Skin of body (tissue), 2 donors: ENCODE data around the gene THG1L. TPM values are rescaled to one million over a fixed set of nuclear protein-coding genes. Genes with fewer than 3 reads are reported as not detected.
"Not testable (repeated sequence)": the region's sequence is repeated elsewhere in the genome, so short reads cannot be mapped to it uniquely, and the experiment has no call there.

ENCODE experiments used
- DNase-seq: peaks from one replicate; lab custom pipeline; 2025; lab: John Stamatoyannopoulos, UW
- total RNA-seq: library from RNA; depleted of rRNA; stranded (reverse); fragments of >200 nt; gene quantifications from one replicate; pipeline ENCODE4 v1.2.3, GENCODE V29; 2014

THG1L gene
- total RNA-seq, 1 donor from 2014 or later, result 17.6 TPM

DNA sequence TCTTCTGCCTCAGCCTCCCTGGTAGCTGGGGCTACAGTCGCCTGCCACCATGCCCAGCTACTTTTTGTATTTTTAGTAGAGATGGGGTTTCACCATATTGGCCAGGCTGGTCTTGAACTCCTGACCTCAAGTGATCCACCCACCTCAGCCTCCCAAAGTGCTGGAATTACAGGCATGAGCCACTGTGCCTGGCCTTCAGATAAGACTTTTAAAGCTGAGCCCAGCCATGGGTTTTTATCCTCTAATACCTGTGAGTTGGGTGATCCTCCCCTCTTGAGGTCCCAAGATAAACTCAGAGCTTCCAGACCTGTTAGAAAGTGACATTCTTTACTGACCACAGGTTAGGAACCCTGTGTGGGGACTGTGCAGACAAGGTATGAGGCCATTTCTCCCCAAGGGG is 3.4 kb upstream of the THG1L start:
- DNase-seq, result not testable (repeated sequence)

DNA sequence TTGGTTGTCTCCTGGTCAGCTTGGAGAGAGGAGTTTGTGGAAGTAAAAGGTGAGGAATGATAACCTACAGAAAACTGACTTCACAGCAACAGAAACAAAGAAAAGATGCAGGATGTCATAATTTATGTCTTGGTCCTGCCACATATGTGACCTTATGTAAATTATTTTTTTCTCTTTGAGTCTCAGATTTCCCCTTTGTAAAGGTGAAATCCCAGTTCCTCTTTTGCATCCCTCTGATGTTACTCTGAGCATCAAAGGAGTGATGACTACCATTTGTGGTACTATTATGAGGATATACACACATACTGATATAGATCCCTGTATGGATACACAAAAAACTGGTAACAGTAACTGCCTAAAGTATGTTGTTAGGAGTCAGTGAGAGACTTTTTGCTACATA is 1.4 kb upstream of the THG1L start:
- DNase-seq, result no peak

DNA sequence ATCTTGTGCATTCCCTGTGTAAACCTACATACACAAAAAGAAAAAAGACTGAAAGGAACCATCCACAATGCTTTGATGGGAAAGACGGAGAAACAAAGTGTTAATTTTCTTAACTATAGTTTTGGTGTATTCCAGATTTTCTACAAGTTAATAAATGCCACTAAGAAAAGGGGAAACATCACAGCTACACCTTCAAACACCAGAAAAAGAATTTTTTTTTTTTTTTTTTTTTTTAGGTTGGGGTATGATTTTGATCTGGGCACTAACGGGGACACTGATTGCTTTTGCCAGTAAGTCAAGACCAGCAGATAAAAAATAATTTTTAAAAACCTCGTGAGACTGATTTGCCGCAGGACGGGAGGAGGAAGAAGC is 334 bp upstream of the THG1L start:
- no peak for DNase-seq

DNA sequence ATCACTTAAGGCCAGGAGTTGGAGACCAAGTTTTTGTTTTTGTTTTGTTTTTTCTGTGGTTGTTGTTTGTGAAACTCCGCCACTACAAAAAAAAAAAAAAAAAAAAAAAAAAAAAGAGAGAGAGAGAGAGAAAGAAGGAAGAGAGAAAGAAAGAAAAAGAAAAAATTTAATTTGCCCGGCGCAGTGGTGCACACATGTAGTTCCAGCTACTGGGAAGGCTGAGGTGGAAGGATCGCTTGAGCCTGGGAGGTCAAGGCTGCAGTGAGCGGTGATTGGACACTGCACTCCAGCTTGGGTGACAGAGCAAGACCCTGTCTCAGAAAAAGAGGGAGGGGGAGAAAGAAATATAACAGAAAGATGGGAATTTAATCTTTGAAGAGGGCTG is 902 bp downstream of the THG1L start:
- no peak for DNase-seq

DNA sequence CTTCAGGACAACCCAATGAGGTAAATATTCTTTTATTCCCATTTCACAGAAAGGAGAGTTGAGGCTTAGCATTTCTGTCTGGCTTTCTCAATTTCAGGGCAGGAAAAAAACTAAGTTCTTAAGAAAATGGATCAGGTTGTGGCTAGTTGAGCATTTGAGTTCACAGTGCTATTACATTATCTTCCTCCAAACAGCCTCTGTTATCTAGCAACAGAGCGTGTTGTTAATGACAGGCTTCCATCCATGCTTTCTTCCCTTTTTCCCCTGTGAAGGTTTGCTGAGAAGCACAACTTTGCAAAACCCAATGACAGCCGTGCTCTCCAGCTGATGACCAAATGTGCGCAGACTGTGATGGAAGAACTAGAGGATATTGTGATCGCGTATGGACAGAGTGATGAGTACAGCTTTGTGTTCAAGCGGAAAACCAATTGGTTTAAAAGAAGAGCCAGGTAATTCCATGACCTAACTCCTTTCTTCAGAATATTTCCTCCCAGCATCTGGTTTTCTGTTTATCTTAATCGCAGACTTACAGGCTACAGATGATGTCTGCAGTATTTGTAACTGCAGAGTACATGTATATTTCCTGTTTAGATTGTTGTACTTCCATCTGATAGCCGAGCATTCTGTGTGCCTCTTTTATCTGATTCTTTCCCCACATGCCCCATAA is 1.5 kb downstream of the THG1L start:
- no peak for DNase-seq

DNA sequence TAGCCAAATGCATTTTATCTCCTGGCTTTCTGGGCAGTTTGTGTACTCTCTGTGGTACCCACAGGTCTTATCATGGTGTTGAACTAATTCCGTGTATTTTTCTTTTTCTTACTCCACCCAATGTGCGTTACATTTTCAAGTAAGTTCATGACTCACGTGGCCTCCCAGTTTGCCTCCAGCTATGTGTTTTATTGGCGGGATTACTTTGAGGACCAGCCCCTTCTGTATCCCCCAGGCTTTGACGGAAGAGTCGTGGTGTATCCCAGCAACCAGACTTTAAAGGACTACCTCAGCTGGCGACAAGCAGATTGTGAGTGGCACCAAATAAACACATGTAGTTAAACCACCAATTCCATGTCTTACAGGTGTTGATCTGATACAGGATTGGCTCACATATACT is 3.2 kb downstream of the THG1L start:
- DNase-seq, result no peak

DNA sequence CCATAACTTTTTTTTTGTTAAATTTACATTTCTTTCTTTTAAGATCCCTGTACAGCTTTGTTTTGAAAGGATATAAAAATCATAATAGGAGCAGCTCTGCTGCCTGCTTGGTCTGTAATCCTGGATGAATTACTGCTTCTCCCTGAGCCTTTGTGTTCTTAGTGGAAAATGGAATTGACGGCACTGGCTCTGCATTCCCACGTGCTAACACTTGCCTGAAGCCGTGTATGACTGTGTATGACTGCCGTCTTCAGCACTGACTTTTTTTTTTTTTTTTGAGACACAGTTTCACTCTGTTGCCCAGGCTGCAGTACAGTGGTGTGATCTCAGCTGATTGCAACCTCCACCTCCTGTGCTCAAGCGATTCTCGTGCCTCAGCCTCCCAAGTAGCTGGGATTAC is 4.8 kb downstream of the THG1L start:
- no peak for DNase-seq

DNA sequence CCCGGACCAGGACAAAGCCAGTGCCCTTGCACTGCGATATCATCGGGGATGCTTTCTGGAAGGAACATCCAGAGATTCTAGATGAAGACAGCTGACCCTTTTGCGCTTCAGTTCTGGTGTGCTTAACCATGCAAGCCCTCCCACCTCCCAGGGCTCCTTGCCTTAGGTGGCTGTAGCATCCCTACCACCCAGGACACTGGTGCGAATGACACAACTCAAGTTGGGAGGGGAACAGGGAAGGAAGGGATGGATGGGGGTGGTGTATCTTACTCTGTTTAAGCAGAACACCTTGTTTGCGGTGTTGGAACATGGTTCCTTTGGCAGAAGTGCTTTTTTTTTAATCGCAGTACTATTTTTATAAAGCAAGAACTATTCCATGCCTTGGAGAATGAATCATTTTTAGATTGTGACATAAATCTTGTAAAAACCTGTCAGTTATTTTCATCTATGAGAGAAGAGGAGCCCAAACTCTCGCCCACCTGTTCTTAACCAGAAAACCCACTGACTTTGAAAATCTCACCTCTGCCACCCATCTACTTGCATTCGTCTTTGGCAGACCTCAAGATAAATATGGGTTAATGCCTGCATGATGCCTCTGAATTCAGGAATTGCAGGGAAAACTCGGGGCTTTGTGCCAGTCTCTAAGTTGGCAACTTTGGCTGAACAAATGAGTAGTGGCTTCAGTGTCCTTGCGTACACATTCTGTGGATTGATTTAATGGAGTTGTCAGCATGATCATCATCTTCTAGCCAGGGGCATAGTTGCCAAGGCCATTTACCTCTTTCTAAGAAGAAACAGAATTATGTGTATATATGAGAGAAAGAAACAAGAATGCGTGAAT is 8.4 kb downstream of the THG1L start:
- no peak for DNase-seq

DNA sequence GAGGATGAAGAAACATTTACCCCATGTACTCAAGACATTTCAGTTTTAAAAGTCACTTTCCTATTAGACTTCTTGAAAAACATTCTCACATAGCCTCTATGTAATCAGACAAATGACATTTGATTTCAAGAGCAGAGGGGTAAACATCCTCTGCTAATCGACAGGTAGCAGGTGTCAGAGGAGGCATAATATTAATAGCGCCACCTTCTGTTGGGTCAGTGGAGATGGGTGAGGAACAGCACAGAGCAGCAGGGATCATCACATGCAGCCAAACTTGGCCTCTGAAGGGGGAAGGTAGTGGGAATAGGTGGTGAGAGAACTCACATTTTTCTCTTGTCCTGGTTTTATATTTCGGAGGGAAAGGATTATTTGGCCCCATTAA is 9.0 kb downstream of the THG1L start:
- no peak for DNase-seq

DNA sequence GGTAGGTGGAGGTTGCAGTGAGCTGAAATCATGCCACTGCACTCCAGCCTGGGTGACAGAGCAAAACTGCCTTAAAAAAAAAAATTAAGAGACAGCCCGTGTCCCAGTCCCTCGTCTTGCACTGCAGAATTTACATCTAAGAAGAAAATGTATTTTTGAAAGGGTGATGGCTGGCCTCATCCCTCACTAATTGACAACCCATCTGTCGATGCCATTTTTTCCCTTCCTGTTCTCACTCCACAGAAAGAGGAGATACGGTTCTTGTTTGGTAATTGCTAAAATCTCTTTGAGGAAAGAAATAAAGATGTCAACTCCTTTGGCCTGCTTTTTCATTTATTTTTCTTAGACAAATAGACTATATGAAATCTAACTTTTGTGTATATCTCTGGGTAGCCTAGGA is 9.9 kb downstream of the THG1L start:
- DNase-seq, result no peak

DNA sequence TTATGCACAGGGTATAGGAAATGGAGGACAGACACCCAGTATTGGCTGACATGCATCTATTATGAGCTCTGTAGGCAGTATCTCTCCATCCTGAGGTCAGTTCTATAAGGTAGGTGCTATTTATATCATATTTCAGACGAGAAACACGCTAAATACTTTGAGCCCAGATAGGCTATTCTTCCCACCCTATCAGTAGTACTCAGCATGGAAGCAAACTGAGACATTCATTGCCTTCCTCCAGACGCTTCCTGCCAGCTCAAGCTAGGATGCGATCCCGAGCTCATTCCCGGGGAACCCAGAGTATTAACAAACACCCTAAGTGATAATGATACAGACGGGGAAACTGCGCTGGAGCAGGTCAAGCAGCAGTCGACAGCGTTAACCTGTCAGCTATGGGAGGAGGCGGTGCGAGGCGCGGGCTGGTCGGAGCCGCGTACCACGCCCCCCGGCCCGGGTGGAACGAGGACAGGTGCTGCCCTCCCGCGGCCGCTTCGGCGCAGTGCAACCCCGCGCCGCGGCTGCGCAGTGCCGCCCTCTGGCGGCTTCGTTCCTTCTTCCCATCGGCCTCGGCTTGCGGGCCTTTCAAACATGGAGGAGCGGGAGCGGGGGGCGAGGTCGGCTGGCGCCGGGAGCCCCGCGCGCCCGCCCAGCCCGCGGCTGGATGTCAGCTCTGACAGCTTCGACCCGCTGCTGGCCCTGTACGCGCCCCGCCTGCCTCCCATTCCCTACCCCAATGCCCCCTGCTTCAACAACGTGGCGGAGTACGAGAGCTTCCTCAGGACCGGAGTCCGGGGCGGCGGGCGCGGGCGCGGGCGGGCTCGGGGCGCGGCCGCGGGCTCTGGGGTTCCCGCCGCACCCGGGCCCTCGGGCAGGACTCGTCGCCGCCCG is 12.2 kb downstream of the THG1L start, which contains the start of gene LSM11:
TSS of gene LSM11 (plus strand) at position 550 of the 888 bp plus-strand sequence. CDS start at position 589, 39 bp downstream.
- peak; percentile 79 for DNase-seq

DNA sequence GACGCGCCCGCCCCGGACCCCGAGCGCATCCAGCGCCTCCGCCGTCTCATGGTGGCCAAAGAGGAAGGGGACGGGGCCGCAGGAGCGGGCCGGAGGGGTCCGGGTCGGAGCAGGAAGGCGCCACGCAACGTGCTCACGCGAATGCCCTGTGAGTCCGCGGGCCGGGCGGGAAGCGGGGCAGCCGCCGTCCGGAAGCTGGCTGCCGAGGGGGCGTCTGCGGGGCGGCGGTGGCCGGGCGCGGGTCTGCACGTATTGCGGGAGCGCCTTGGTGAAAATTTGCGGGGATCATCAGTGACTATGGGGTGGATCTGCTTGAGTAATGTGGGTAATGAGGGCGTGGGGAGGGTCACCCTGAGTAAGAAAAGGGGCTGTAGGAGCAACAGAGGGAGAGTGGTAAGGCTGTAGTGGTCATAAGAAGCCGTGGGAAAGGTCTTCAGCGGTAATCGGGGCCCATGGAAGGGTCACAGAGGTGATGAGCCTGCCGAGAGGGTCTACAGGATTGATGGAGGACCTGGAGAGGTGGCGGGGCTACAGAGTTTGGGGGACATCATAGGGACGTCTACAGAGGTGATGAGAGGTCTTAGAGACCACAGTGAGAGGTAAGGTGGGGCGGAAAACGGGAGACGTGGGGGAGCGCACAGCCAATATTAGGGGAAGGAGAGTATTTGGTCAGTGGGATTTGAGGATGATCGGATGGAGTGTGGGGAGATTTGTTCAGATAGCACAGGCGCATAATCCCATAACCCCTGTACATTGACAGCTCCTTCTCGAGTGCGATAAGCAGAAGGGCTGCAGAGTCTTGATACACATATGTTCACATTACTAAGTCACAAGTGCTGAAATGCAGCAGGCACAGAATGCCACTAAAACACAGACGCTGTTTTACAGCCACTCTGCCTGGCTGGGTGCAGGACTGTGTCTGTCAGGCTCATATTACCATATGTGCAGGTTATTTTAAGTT is 13.1 kb downstream of the THG1L start:
- DNase-seq, result no peak

DNA sequence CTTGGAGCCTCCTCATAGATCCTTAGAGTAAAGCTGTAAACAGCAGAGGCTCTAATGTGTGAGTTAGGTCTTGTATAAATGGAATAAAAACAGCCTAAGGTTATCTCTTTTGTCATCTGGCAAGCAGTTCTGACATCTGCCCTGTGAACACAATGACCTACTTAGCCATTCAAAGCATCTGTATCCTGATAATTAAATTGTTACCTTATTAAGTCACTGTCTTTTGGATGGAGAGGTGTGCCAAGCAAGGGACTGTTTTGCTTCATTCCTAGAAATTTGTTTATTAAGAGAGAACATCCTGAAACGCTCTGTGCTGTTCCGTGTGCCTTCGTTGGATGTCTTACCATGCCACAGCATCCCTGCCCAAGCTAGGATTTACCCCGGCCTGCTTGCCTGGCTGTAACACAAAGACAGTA is 13.8 kb downstream of the THG1L start:
- DNase-seq, result no peak

DNA sequence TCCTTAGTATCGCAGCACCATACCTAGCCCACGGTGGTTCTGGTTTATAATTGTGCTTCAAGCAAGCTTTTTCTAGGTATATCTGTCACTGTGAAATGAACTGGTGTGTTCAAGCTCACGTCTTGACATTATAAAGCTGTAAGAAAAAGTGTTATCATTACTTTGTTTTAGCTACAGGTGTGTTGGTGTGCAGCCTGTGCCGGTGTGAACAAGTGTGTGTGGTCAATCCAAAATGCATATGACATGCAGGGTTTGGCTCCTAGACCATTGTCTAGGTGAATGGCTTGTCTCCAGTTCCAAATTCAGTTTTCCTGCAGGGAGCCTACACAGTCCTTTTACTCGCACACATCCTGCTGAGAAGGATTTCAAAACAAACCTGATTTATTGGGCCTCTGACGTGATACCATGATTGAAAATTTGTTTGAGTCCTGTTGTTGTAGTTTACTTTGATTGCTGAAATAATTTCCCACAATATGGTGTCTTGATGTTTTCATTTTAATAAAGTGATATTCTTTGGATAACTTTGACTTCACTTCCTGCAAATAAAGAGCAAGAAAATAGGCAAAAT is 16.0 kb downstream of the THG1L start:
- no peak for DNase-seq

DNA sequence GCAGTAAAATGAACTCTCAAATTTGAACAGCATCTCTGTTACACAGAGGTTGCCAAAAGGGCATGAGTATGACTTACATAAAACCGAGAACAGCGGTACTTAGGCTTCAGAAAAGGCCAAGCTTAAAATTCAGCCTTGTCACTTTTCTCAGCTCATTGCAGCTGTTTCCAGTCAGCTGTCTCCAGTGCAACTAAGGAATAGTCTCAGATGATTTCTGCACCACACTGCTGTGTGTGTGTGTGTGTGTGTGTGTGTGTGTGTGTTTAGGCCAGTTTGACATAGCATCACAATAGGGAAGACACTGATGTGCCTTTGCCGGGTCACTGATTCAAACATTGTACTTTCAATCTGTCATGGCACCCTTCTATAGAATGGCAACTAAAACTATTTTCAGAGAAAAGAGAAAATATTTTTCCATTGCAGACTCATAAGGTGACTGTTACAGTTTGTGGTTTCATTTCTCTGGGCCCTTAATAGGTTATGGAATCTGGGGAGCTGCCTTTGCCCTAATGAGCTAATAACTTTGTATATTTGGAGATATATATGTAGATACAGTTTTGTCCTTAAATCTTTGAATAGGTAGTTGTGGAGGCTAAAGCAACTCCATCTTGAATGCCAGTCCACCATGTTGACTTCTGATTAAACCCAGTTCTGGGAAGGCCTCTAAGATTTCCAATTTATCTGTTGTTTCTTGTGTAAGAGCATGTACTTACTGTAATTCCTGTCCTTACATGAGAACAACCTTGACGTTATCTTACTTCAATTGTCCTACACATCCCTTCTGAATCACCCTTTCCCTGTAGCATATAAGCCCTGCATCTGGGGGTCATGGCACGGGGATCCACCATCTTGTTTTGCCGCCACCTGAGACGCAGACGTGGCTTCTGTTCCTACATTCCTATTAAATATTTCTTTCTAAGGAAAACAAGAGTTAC is 16.8 kb downstream of the THG1L start:
- no peak for DNase-seq

DNA sequence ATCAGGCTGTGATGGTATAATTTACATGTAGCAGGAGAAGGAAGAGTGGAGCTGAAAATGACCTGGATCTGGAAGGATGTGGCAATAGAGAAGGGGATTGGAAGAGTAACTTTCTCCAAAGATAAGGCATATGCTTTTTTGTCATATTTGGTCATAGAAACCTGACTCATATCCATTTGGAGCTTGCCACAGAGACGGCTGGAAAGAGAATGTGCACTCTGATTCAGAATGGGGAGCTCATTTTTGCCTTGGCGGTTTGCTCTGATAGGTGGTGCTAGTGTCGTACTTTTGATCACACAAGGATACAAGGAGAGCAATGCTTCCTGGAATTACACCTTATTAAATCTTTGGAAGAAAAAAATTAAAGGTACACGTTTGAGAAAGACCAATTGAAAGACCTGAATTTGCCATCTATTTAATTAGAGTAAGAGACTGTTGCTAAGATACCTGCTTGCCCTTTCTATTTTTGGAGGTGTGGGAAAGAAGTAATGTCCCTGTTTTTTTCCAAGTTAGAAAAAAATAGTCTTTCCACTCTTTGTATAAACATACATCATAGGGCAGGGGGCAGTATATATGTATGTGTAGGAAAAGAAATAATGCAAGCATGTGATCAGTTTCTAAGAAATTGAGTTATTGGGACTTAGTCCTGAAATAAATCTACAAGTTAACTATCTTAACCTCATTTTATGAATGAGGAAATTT is 17.7 kb downstream of the THG1L start:
- DNase-seq, result no peak

DNA sequence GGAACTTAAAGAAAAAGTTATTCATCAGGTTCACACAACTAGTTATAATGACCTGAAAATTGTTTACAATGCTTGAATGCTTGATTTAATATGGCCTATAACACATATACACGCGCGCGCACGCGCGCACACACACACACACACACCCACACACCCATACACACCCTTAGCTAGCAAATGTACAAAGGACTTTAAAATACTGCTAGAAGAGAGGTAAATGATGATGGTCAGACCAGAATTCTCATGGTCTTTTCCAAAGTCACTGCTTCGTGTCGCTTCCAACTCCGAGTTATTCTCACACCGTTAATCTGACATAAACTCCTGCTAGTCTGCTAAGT is 18.2 kb downstream of the THG1L start:
- no peak for DNase-seq

DNA sequence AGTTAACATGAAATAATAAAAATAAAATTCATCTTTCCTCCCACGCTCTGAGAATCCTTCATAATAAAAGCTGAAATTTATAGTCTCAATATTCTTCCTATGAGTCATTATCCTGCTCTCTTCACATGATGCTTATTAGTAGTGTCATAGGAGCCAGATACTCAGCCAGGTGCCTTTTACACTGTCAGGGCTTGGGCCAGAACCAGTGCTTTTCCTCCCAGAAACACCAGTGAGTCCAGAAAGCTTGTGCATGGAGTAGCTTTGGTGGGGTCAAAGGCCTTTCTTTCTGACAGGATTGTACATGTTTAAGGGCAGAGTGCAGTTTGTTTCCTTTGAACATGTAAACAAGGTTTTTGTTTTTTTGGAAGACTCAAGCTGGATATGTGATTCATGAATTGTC is 19.1 kb downstream of the THG1L start:
- DNase-seq, result no peak

DNA sequence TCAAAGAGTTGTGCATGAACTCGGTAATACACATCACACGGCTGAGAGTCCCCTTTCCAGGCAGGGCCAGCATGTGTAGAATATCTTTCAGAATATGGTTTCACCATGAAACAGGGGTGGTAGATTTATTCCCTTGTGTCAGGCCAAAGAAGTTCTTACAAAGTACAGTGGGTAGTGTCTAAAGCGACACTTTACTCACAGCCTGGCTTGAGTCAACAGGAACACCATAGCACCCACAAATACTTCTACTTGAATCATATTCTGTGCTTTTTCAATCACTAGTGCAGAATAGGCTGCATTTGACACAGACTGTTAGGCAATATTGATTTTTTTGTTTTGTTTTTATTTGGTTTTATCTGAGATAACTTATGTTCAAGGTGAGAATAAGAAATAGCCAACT is 24.9 kb downstream of the THG1L start:
- no peak for DNase-seq
